IPS-18c (cell line): ENCODE data around the gene GMPR.
"Not testable (repeated sequence)": the region's sequence is repeated elsewhere in the genome, so short reads cannot be mapped to it uniquely, and the experiment has no call there.

Experiments used
- H3K4me3 ChIP-seq: 2 replicates; pipeline ENCODE4 v1.7.0; 2013; ENCODE audit warnings: low read depth, mild to moderate bottlenecking, low read length, moderate library complexity; ENCODE audit not compliant: insufficient read depth
- H3K9me3 ChIP-seq: one replicate; pipeline ENCODE4 v1.6.1; 2013; ENCODE audit warnings: mild to moderate bottlenecking, low read length, moderate library complexity; ENCODE audit not compliant: control insufficient read depth, insufficient read depth

Gene GMPR

GRCh38 chr6:16258709-16259075 lies 20.3 kb downstream of the GMPR start:
- no peak overlapping the region for H3K4me3 ChIP-seq

GRCh38 chr6:16259604-16260003 lies 21.2 kb downstream of the GMPR start:
- H3K9me3 ChIP-seq, H3K4me3 ChIP-seq: not testable (repeated sequence)

More at GRCh38 chr6:16258709-16259075, 20.3 kb downstream of the GMPR start:
- no peaks in the 10 kb centered on the region for H3K9me3 ChIP-seq

- not testable (repeated sequence) for H3K4me3 ChIP-seq, H3K9me3 ChIP-seq
These were observed 22.2 kb downstream of the GMPR start for GRCh38 chr6:16260602-16261001.

GRCh38 chr6:16262773-16263172 lies 24.4 kb downstream of the GMPR start:
- not testable (repeated sequence) for H3K9me3 ChIP-seq, H3K4me3 ChIP-seq

- H3K4me3 ChIP-seq, H3K9me3 ChIP-seq: not testable (repeated sequence)
These were observed 25.2 kb downstream of the GMPR start for GRCh38 chr6:16263464-16264099.

- Histone ChIP-seq H3K9me3 (no peaks in the 10 kb centered on the region), H3K4me3 (no peak overlapping the region)
These were observed 26.4 kb downstream of the GMPR start for GRCh38 chr6:16264785-16265184.

- Histone ChIP-seq H3K4me3 (no peak overlapping the region), H3K9me3 (no peaks in the 10 kb centered on the region)
These were observed 27.3 kb downstream of the GMPR start for GRCh38 chr6:16265351-16266341.

GRCh38 chr6:16267428-16268263 lies 29.3 kb downstream of the GMPR start:
- Histone ChIP-seq H3K4me3 (no peak overlapping the region), H3K9me3 (no peaks in the 10 kb centered on the region)

- H3K4me3 ChIP-seq: not testable (repeated sequence)
These were observed 31.2 kb downstream of the GMPR start for GRCh38 chr6:16269442-16270070.

GRCh38 chr6:16270178-16270794 lies 31.9 kb downstream of the GMPR start:
- Histone ChIP-seq H3K9me3 (no peaks in the 10 kb centered on the region), H3K4me3 (no peak overlapping the region)

More at GRCh38 chr6:16269442-16270070, 31.2 kb downstream of the GMPR start:
- not testable (repeated sequence) for H3K9me3 ChIP-seq

- no peaks in the 10 kb centered on the region for H3K9me3 ChIP-seq
- H3K4me3 ChIP-seq: no peak overlapping the region
These were observed 33.0 kb downstream of the GMPR start for GRCh38 chr6:16271428-16271827.

- no peaks in the 10 kb centered on the region for H3K9me3 ChIP-seq
- H3K4me3 ChIP-seq: no peak overlapping the region
These were observed 33.8 kb downstream of the GMPR start for GRCh38 chr6:16272201-16272600.

- H3K9me3 ChIP-seq: no peaks in the 10 kb centered on the region
- H3K4me3 ChIP-seq: no peak overlapping the region
These were observed 34.9 kb downstream of the GMPR start for GRCh38 chr6:16273256-16273655.

GRCh38 chr6:16274483-16274882 lies 36.1 kb downstream of the GMPR start:
- H3K4me3 ChIP-seq: no peak overlapping the region
- H3K9me3 ChIP-seq: no peaks in the 10 kb centered on the region

- peaks cover 3% of the 10 kb centered on the region for H3K9me3 ChIP-seq
- H3K4me3 ChIP-seq: no peak overlapping the region
These were observed 36.6 kb downstream of the GMPR start for GRCh38 chr6:16274885-16275589.
